Measurements from ENCODE around the gene SLC16A3.

SLC16A3 gene

GRCh38 chr17:82269882-82270500 lies 41.1 kb downstream of the SLC16A3 start:
- no peak for DNase-seq

- DNase-seq: no peak
Measured at GRCh38 chr17:82270651-82271050, 41.8 kb downstream of the SLC16A3 start.

- DNase-seq: no peak
Measured at GRCh38 chr17:82271401-82271800, 42.6 kb downstream of the SLC16A3 start.

GRCh38 chr17:82272495-82273326 lies 43.9 kb downstream of the SLC16A3 start:
- peak; percentile 43 to 63 (median 61) for DNase-seq

GRCh38 chr17:82273327-82274133 lies 44.7 kb downstream of the SLC16A3 start, which contains the start of gene CSNK1D:
TSS of gene CSNK1D (minus strand) at chr17:82273700. CDS start at chr17:82273381, 319 bp downstream.
- peak; percentile 91 to 97 (median 95) for DNase-seq

- DNase-seq: no peak
Measured at GRCh38 chr17:82274134-82275020, 45.5 kb downstream of the SLC16A3 start.

- DNase-seq: no peak
Measured at GRCh38 chr17:82275326-82275725, 46.5 kb downstream of the SLC16A3 start.

- DNase-seq: no peak
Measured at GRCh38 chr17:82276938-82277337, 48.1 kb downstream of the SLC16A3 start.

GRCh38 chr17:82277851-82278250 lies 49.0 kb downstream of the SLC16A3 start:
- no peak for DNase-seq

- DNase-seq: no peak
Measured at GRCh38 chr17:82278308-82278707, 49.5 kb downstream of the SLC16A3 start.

- DNase-seq: peak; percentile 70 to 76 (median 70)
Measured at GRCh38 chr17:82278786-82279391, 50.0 kb downstream of the SLC16A3 start.

- DNase-seq: no peak
Measured at GRCh38 chr17:82280537-82280936, 51.7 kb downstream of the SLC16A3 start.

- no peak for DNase-seq
Measured at GRCh38 chr17:82281076-82281475, 52.2 kb downstream of the SLC16A3 start.

- DNase-seq: peak; percentile 84 to 87 (median 86)
Measured at GRCh38 chr17:82281502-82282238, 52.8 kb downstream of the SLC16A3 start.

GRCh38 chr17:82282239-82283207 lies 53.7 kb downstream of the SLC16A3 start:
- no peak for DNase-seq

- peak; percentile 78 to 80 (median 80) for DNase-seq
Measured at GRCh38 chr17:82283208-82283749, 54.4 kb downstream of the SLC16A3 start.

- DNase-seq: no peak
Measured at GRCh38 chr17:82285141-82285540, 56.3 kb downstream of the SLC16A3 start.

GRCh38 chr17:82287013-82287867 lies 58.4 kb downstream of the SLC16A3 start:
- DNase-seq: no peak
